IMR-90 (cell line): ENCODE data around the gene PCP2. TPM values are rescaled to one million over a fixed set of nuclear protein-coding genes. Genes with fewer than 3 reads are reported as not detected.

Experiments
- ATAC-seq: fragments of 200-7000 bp; cut with Tn5 transposase; 2 replicates; pipeline ENCODE4 v1.9.1; 2020; ENCODE audit warnings: low read depth, mild to moderate bottlenecking, moderate library complexity
- BruUV-seq: library from RNA; stranded (reverse); fragments of 400-500 nt; replicated peaks from 2 replicates; lab custom pipeline; 2021; lab: Mats Ljungman, UMichigan
- CTCF ChIA-PET: fragments of 300-600 bp; formaldehyde crosslinking; extraction: SDS; loops from one replicate; lab custom pipeline; 2021; ENCODE audit warnings: antibody characterized with exemption; lab: Yijun Ruan, JAX
- POLR2A ChIA-PET: fragments of 300-600 bp; sonication (Branson Sonifier 250); formaldehyde crosslinking; loops from one replicate; lab custom pipeline; 2022; ENCODE audit warnings: antibody characterized with exemption; ENCODE audit not compliant: unreplicated experiment; lab: Charles Lee
- DNase-seq: peaks from one replicate; pipeline ENCODE4 v3.0.0; 2013
- H2AFZ ChIP-seq: replicated peaks from 2 replicates; pipeline ENCODE3; 2013; ENCODE audit warnings: low read length, mild to moderate bottlenecking; ENCODE audit not compliant: poor library complexity
- H2AK5ac ChIP-seq: 2 replicates; pipeline ENCODE4 v1.6.1; 2013; ENCODE audit warnings: low read depth, low read length, inconsistent platforms
- H2AK9ac ChIP-seq: replicated peaks from 2 replicates; pipeline ENCODE3; 2013; ENCODE audit warnings: mild to moderate bottlenecking, low read depth, low read length, moderate library complexity; ENCODE audit not compliant: poor library complexity
- H2BK120ac ChIP-seq: 2 replicates; pipeline ENCODE4 v1.6.1; 2013; ENCODE audit warnings: low read depth, low read length, inconsistent platforms
- H2BK15ac ChIP-seq: 3 replicates; pipeline ENCODE4 v1.6.1; 2013; ENCODE audit warnings: low read depth, low read length, inconsistent platforms
- H2BK20ac ChIP-seq: 2 replicates; pipeline ENCODE4 v1.6.1; 2013; ENCODE audit warnings: low read depth, mild to moderate bottlenecking, inconsistent platforms, low read length, moderate library complexity
- H2BK5ac ChIP-seq: 2 replicates; pipeline ENCODE4 v1.6.1; 2013; ENCODE audit warnings: mild to moderate bottlenecking, low read depth, low read length, inconsistent platforms; ENCODE audit not compliant: poor library complexity, severe bottlenecking
- H3K14ac ChIP-seq: replicated peaks from 2 replicates; pipeline ENCODE4 v1.6.1; 2013; ENCODE audit warnings: low read depth, low read length, inconsistent platforms
- H3K18ac ChIP-seq: 2 replicates; pipeline ENCODE4 v1.6.1; 2013; ENCODE audit warnings: low read depth, low read length, control low read depth
- H3K23ac ChIP-seq: 2 replicates; pipeline ENCODE4 v1.6.1; 2013; ENCODE audit warnings: low read depth, low read length, inconsistent platforms
- H3K27ac ChIP-seq: 2 replicates; pipeline ENCODE4 v1.5.1; 2013; ENCODE audit warnings: mild to moderate bottlenecking, control low read depth, low read length; ENCODE audit not compliant: insufficient read depth
- H3K27me3 ChIP-seq: 2 replicates; pipeline ENCODE4 v1.6.1; 2013; ENCODE audit warnings: low read length; ENCODE audit not compliant: control insufficient read depth, insufficient read depth
- H3K36me3 ChIP-seq: 2 replicates; pipeline ENCODE4 v1.6.1; 2013; ENCODE audit warnings: low read length, mixed read lengths; ENCODE audit not compliant: control insufficient read depth, insufficient read depth
- H3K4ac ChIP-seq: 2 replicates; pipeline ENCODE4 v1.6.1; 2013; ENCODE audit warnings: low read depth, low read length, inconsistent platforms
- H3K4me1 ChIP-seq: 2 replicates; pipeline ENCODE4 v1.6.1; 2013; ENCODE audit warnings: low read length, mixed read lengths; ENCODE audit not compliant: control insufficient read depth, insufficient read depth
- H3K4me2 ChIP-seq: 2 replicates; pipeline ENCODE4 v1.6.1; 2013; ENCODE audit warnings: low read depth, mild to moderate bottlenecking, control low read depth, low read length, moderate library complexity
- H3K4me3 ChIP-seq: 2 replicates; pipeline ENCODE4 v1.5.1; 2013; ENCODE audit warnings: low read depth, mild to moderate bottlenecking, control low read depth, low read length, moderate library complexity; ENCODE audit not compliant: insufficient read depth
- H3K56ac ChIP-seq: 2 replicates; pipeline ENCODE4 v1.6.1; 2013; ENCODE audit warnings: low read length, inconsistent platforms; ENCODE audit not compliant: insufficient read depth; ENCODE audit errors: extremely low read depth
- H3K79me1 ChIP-seq, 2 experiments: 2 replicates each; pipeline ENCODE4 v1.6.1; 2013; ENCODE audit warnings: low read length in 2 of 2, inconsistent platforms in 1 of 2, low read depth in 1 of 2
- H3K9ac ChIP-seq: 2 replicates; pipeline ENCODE4 v1.6.1; 2013; ENCODE audit warnings: low read depth, low read length, control low read depth
- H3K9me1 ChIP-seq: 2 replicates; pipeline ENCODE4 v1.6.1; 2013; ENCODE audit warnings: low read length, inconsistent platforms; ENCODE audit not compliant: insufficient read depth
- H3K9me3 ChIP-seq: 2 replicates; pipeline ENCODE4 v1.6.1; 2013; ENCODE audit warnings: low read length; ENCODE audit not compliant: control insufficient read depth, insufficient read depth
- H4K20me1 ChIP-seq: 2 replicates; pipeline ENCODE4 v1.6.1; 2013; ENCODE audit warnings: low read length, inconsistent platforms; ENCODE audit not compliant: insufficient read depth
- H4K5ac ChIP-seq: 2 replicates; pipeline ENCODE4 v1.6.1; 2013; ENCODE audit warnings: mild to moderate bottlenecking, low read depth, low read length, control low read depth
- H4K8ac ChIP-seq, 2 experiments: 2 replicates each; pipeline ENCODE4 v1.6.1; 2013; ENCODE audit warnings: low read depth in 2 of 2, low read length in 2 of 2, control low read depth in 1 of 2, inconsistent platforms in 1 of 2
- H4K91ac ChIP-seq: 2 replicates; pipeline ENCODE4 v1.6.1; 2013; ENCODE audit warnings: low read depth, low read length, inconsistent platforms; ENCODE audit not compliant: insufficient read depth
- BHLHE40 ChIP-seq: fragments of 150-350 bp; IDR thresholded peaks from 2 replicates; pipeline ENCODE4 v1.6.1; 2016; ENCODE audit warnings: mild to moderate bottlenecking, low read depth, low read length
- CEBPB ChIP-seq: IDR thresholded peaks from 2 replicates; pipeline ENCODE4 v1.6.1; 2012; ENCODE audit warnings: low read depth, low read length, improper control_type of control experiment
- CHD1 ChIP-seq: IDR thresholded peaks from 2 replicates; pipeline ENCODE4 v1.6.1; 2012; ENCODE audit warnings: low read depth, low read length, improper control_type of control experiment
- CTCF ChIP-seq: conservative IDR thresholded peaks from 2 replicates; pipeline ENCODE4 v1.5.1; 2012; ENCODE audit warnings: mild to moderate bottlenecking, low read depth, low read length, improper control_type of control experiment
- ELK1 ChIP-seq: fragments of 150-350 bp; IDR thresholded peaks from 2 replicates; pipeline ENCODE4 v1.6.1; 2016; ENCODE audit warnings: low read depth, mild to moderate bottlenecking, low read length, moderate library complexity, borderline replicate concordance
- FOS ChIP-seq: fragments of 150-350 bp; IDR thresholded peaks from 2 replicates; pipeline ENCODE4 v1.6.1; 2016; ENCODE audit warnings: low read depth, low read length
- MAFK ChIP-seq: IDR thresholded peaks from 2 replicates; pipeline ENCODE4 v1.6.1; 2012; ENCODE audit warnings: low read depth, low read length, improper control_type of control experiment
- MAZ ChIP-seq: IDR thresholded peaks from 2 replicates; pipeline ENCODE4 v1.6.1; 2012; ENCODE audit warnings: low read depth, mild to moderate bottlenecking, low read length, improper control_type of control experiment, moderate library complexity, borderline replicate concordance
- MXI1 ChIP-seq: IDR thresholded peaks from 2 replicates; pipeline ENCODE4 v1.6.1; 2012; ENCODE audit warnings: low read depth, mild to moderate bottlenecking, low read length, moderate library complexity, borderline replicate concordance
- NFE2L2 ChIP-seq: fragments of 150-350 bp; IDR thresholded peaks from 2 replicates; pipeline ENCODE4 v1.6.1; 2016; ENCODE audit warnings: low read depth, mild to moderate bottlenecking, low read length
- POLR2A ChIP-seq: IDR thresholded peaks from 2 replicates; pipeline ENCODE4 v1.6.1; 2012; ENCODE audit warnings: mild to moderate bottlenecking, low read depth, low read length
- RAD21 ChIP-seq: IDR thresholded peaks from 2 replicates; pipeline ENCODE4 v1.6.1; 2012; ENCODE audit warnings: low read length, improper control_type of control experiment
- RCOR1 ChIP-seq: IDR thresholded peaks from 2 replicates; pipeline ENCODE4 v1.6.1; 2012; ENCODE audit warnings: mild to moderate bottlenecking, low read length, improper control_type of control experiment; ENCODE audit not compliant: insufficient replicate concordance
- RFX5 ChIP-seq: IDR thresholded peaks from 2 replicates; pipeline ENCODE4 v1.8.0; 2012; ENCODE audit warnings: low read depth, mild to moderate bottlenecking, low read length, moderate library complexity
- SMC3 ChIP-seq: fragments of 150-350 bp; IDR thresholded peaks from 2 replicates; pipeline ENCODE4 v1.6.1; 2016; ENCODE audit warnings: low read depth, mild to moderate bottlenecking, antibody characterized with exemption, low read length, moderate library complexity
- USF2 ChIP-seq: fragments of 150-350 bp; IDR thresholded peaks from 2 replicates; pipeline ENCODE4 v1.6.1; 2017; ENCODE audit warnings: mild to moderate bottlenecking, antibody characterized with exemption, low read length, low read depth
- WGBS, 2 experiments: methylation state at CpG; one replicate each; pipeline versions ENCODE4 v1.1.5 to v1.1.7; 2013; ENCODE audit warnings: missing lambda C conversion rate in 2 of 2; ENCODE audit not compliant: insufficient read length in 1 of 2; ENCODE audit errors: extremely low coverage in 2 of 2; 5-methylcytosine and 5-hydroxymethylcytosine counted together
- dilution Hi-C: fragments of 300-500 bp; cut with HindIII; formaldehyde crosslinking; loops from one replicate; pipeline ENCODE4 v1.14.3; 2018; ENCODE audit warnings: low sequenced_read_pairs; ENCODE audit not compliant: unreplicated experiment
- in situ Hi-C: fragments of 300-500 bp; cut with MboI; formaldehyde crosslinking; loops from 3 replicates; pipeline ENCODE4 v1.14.3; 2019; ENCODE audit warnings: low sequenced_read_pairs, inconsistent platforms, mixed read lengths
- intact Hi-C: fragments of 100-400 bp; cut with micrococcal nuclease; formaldehyde crosslinking; loops from 2 replicates; pipeline ENCODE4 v1.10.0; 2022
- polyA plus RNA-seq, 3 experiments: library from polyadenylated mRNA; depleted of rRNA; stranded (reverse); fragments of >200 nt; gene quantifications; 2 replicates each; pipeline ENCODE4 v1.2.3, GENCODE V29; 2012; ENCODE audit warnings: low replicate concordance in 1 of 3
- total RNA-seq: library from RNA; depleted of rRNA; stranded (reverse); fragments of >200 nt; gene quantifications from 2 replicates; pipeline ENCODE4 v1.2.3, GENCODE V29; 2012

Gene PCP2
- total and polyA plus RNA-seq, 2 of the 4 experiments (the other 2 are of a cell fraction) = not detected

- no peak overlapping the region for H3K4ac ChIP-seq
- H3K27me3 ChIP-seq = peaks cover 14% of the 10 kb centered on the region; the same call in 1 of the 2 replicates
- no peak overlapping the region for H2BK120ac ChIP-seq
- in situ Hi-C loops = no loop called here
- TF ChIP-seq BHLHE40 (no peak), MAFK (no peak), CEBPB (no peak), SMC3 (no peak), MAZ (no peak), MXI1 (no peak), RCOR1 (no peak), FOS (no peak), POLR2A (no peak), ELK1 (no peak), CHD1 (no peak), RAD21 (no peak), NFE2L2 (no peak), USF2 (no peak), RFX5 (no peak), CTCF (no peak)
- H2BK5ac ChIP-seq = no peak overlapping the region
- no peak overlapping the region for H3K27ac ChIP-seq
- H3K9ac ChIP-seq = no peak overlapping the region
- peaks cover 4% of the 10 kb centered on the region; the same call in 1 of the 2 replicates for H3K36me3 ChIP-seq
- dilution Hi-C loops = no loop called here
- intact Hi-C loops = no loop called here
- H3K18ac ChIP-seq = no peak overlapping the region
- no peak overlapping the region for H3K4me3 ChIP-seq
- H4K8ac ChIP-seq = no peak overlapping the region
- peaks cover 0 to 4% of the 10 kb centered on the region in 2 experiments; a peak in 2 of 4 replicates for H3K79me1 ChIP-seq
- H3K4me1 ChIP-seq = no peaks in the 10 kb centered on the region
- no peak overlapping the region for H2AFZ ChIP-seq
- no peak overlapping the region for H4K5ac ChIP-seq
- H2BK20ac ChIP-seq = no peak overlapping the region
- no peak overlapping the region for H3K4me2 ChIP-seq
- no peak overlapping the region for H3K23ac ChIP-seq
- ChIA-PET CTCF (interaction anchor here (1.1 kb wide), 1 partner anchor 67 kb away, joined by 4 read pairs; no protein-coding TSS in a partner anchor), POLR2A (no interaction called here)
- H3K9me1 ChIP-seq = peaks cover 12% of the 10 kb centered on the region
- H3K9me3 ChIP-seq = no peaks in the 10 kb centered on the region
- H3K14ac ChIP-seq = no peak overlapping the region
- BruUV-seq = no TSS peak
- no peak overlapping the region for H2AK9ac ChIP-seq
- H2AK5ac ChIP-seq = no peak overlapping the region
- DNase-seq (no peak), ATAC-seq (no peak)
- no peak overlapping the region for H3K56ac ChIP-seq
- WGBS, 2 experiments = no CpG with 5 or more reads among the region's 6 CpGs
- H4K20me1 ChIP-seq = peaks cover 5% of the 10 kb centered on the region; the same call in 1 of the 2 replicates
- no peak overlapping the region for H2BK15ac ChIP-seq
- H4K91ac ChIP-seq = no peak overlapping the region
Measured at GRCh38 chr19:7635670-7636069, 2.2 kb upstream of the PCP2 start.
